ENCODE data around the gene CAMTA1.

The CAMTA1 gene

GRCh38 chr1:7229696-7230631, 444.7 kb downstream of the CAMTA1 start:
- peak; percentile 21 for DNase-seq (ENCODE audit: low read depth)

- DNase-seq (ENCODE audit: low read depth), result no peak
Observed at GRCh38 chr1:7232441-7233236, 447.4 kb downstream of the CAMTA1 start.

- DNase-seq (ENCODE audit: low read depth), result no peak
Observed at GRCh38 chr1:7233237-7233540, 447.9 kb downstream of the CAMTA1 start.

- DNase-seq (ENCODE audit: low read depth), result no peak
Observed at GRCh38 chr1:7233646-7234470, 448.6 kb downstream of the CAMTA1 start.

GRCh38 chr1:7234471-7234755, 449.2 kb downstream of the CAMTA1 start:
- DNase-seq (ENCODE audit: low read depth), result no peak

GRCh38 chr1:7235871-7236517, 450.7 kb downstream of the CAMTA1 start:
- DNase-seq (ENCODE audit: low read depth), result no peak

- DNase-seq (ENCODE audit: low read depth), result no peak
Observed at GRCh38 chr1:7236844-7237515, 451.7 kb downstream of the CAMTA1 start.

- no peak for DNase-seq (ENCODE audit: low read depth)
Observed at GRCh38 chr1:7247158-7247557, 461.9 kb downstream of the CAMTA1 start.

GRCh38 chr1:7247791-7248548, 462.7 kb downstream of the CAMTA1 start:
- no peak for DNase-seq (ENCODE audit: low read depth)

GRCh38 chr1:7248549-7249199, 463.4 kb downstream of the CAMTA1 start:
- DNase-seq (ENCODE audit: low read depth), result peak; percentile 55

- no peak for DNase-seq (ENCODE audit: low read depth)
Observed at GRCh38 chr1:7249516-7249915, 464.3 kb downstream of the CAMTA1 start.

GRCh38 chr1:7250176-7250575, 464.9 kb downstream of the CAMTA1 start:
- no peak for DNase-seq (ENCODE audit: low read depth)

GRCh38 chr1:7250597-7251453, 465.6 kb downstream of the CAMTA1 start:
- no peak for DNase-seq (ENCODE audit: low read depth)

GRCh38 chr1:7251454-7251800, 466.2 kb downstream of the CAMTA1 start:
- DNase-seq (ENCODE audit: low read depth), result no peak

- no peak for DNase-seq (ENCODE audit: low read depth)
Observed at GRCh38 chr1:7252411-7253117, 467.3 kb downstream of the CAMTA1 start.

GRCh38 chr1:7253118-7253480, 467.8 kb downstream of the CAMTA1 start:
- DNase-seq (ENCODE audit: low read depth), result peak; percentile 63

GRCh38 chr1:7253988-7254587, 468.8 kb downstream of the CAMTA1 start:
- no peak for DNase-seq (ENCODE audit: low read depth)

- peak; percentile 33 for DNase-seq (ENCODE audit: low read depth)
Observed at GRCh38 chr1:7255303-7256058, 470.2 kb downstream of the CAMTA1 start.
